H1 (cell line): ENCODE measurements around the gene NBL1.

Source experiments
- ATF2 ChIP-seq: IDR thresholded peaks from 2 replicates; pipeline ENCODE4 v1.6.1; 2012; ENCODE audit warnings: low read length, inconsistent platforms
- CTCF ChIP-seq, 3 experiments: IDR thresholded peaks; 1 replicate in 2 of 3; 2 replicates in 1 of 3; pipeline versions ENCODE4 v1.5.1 to v1.6.1; 2011; ENCODE audit warnings: low read length in 3 of 3, mild to moderate bottlenecking in 3 of 3, inconsistent platforms in 2 of 3, low read depth in 1 of 3, moderate library complexity in 1 of 3; ENCODE audit not compliant: insufficient read depth in 1 of 3; ENCODE audit errors: control extremely low read depth in 1 of 3
- MAX ChIP-seq: IDR thresholded peaks from 2 replicates; pipeline ENCODE4 v1.6.1; 2012; ENCODE audit warnings: inconsistent platforms
- POLR2A ChIP-seq, 2 experiments: IDR thresholded peaks; 1 replicate in 1 of 2; 2 replicates in 1 of 2; pipeline ENCODE4 v1.6.1; 2011; ENCODE audit warnings: low read depth in 2 of 2, low read length in 2 of 2, mild to moderate bottlenecking in 2 of 2; ENCODE audit errors: control extremely low read depth in 1 of 2
- RNF2 ChIP-seq: fragments of 200-900, 300-1000 bp; sonication (generic); IDR thresholded peaks from 2 replicates; pipeline ENCODE4 v1.7.1; 2016; ENCODE audit warnings: borderline replicate concordance, low read depth, mild to moderate bottlenecking, antibody characterized with exemption, low read length; ENCODE audit not compliant: poor library complexity, severe bottlenecking; ENCODE audit errors: missing control alignments
- ZNF274 ChIP-seq: IDR thresholded peaks from 2 replicates; pipeline ENCODE4 v1.7.0; 2012; ENCODE audit warnings: low read length, borderline replicate concordance; ENCODE audit errors: extremely low read depth

GRCh38 chr1:19618428-19618827 lies 25.7 kb upstream of the NBL1 start:
- no peak for TF ChIP-seq RNF2
- no peak for TF ChIP-seq MAX
- TF ChIP-seq ZNF274: no peak
- TF ChIP-seq CTCF (IDR thresholded peaks at IDR 0.05; ENCODE audit: control extremely low read depth in 1 of 3, insufficient read depth in 1 of 3, low read depth in 1 of 3, low read length in 3 of 3): no peak
- no peak for TF ChIP-seq POLR2A (IDR thresholded peaks at IDR 0.05; ENCODE audit: control extremely low read depth in 1 of 2, low read depth in 2 of 2, low read length in 2 of 2)
- no peak for TF ChIP-seq ATF2
